Stimulated activated CD8-positive, alpha-beta memory T cell treated with anti-CD3 and anti-CD28 coated beads, Interleukin-12 subunit alpha, Interleukin-12 subunit beta, amount 100 ng/mL, for 1 hour (primary cell): ENCODE results near the gene DDX60.
"Not testable (repeated sequence)": the region's sequence is repeated elsewhere in the genome, so short reads cannot be mapped to it uniquely, and the experiment has no call there.

Source experiments
- DNase-seq: peaks from one replicate; pipeline ENCODE4 v3.0.0-alpha.2; 2020; ENCODE audit warnings: low read depth

Gene DDX60

DNA sequence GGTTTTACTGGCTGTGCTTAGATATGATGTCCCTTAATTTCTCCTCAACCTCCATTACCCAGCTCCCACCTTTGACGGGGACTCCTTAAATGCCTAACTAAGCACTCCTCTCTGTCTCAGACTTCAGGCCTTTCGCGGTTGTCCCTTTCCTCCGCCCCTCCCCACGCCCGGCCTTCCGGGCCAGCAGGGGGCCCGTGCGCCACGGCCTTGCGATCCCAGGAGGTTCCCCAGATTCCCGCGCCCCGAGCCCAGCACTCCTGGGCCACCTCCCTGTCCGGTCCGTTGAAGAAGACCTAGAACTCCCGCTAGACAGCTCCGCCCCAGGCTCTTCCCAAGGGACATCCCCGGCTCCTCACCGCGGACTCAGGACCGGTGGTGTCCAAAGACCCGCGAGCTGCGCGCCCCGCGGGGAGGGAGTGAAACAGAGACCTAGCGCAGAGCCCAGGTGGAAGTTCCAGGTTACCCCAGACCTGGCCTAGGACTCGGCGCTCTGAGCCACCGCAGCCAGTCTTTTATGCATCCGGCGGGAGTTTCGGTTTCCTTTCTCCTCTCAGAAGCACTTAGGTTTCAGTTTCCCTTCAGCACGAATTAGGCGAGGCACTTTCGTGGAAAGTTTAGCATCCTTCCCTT, at the start of gene DDX60:
Gene DDX60 (minus strand): TSS at position 487 of the 630 bp plus-strand sequence. CDS start 7,493 bp downstream, outside the sequence.
- peak; percentile 83 for DNase-seq

- DNase-seq = no peak
Observed at GRCh38 chr4:168367065-168367464, 48.5 kb upstream of the DDX60 start.

- no peak for DNase-seq
Observed at GRCh38 chr4:168362025-168362401, 43.5 kb upstream of the DDX60 start.

GRCh38 chr4:168361365-168362024, 42.9 kb upstream of the DDX60 start:
- DNase-seq = no peak

- DNase-seq = no peak
Observed at GRCh38 chr4:168360271-168360670, 41.7 kb upstream of the DDX60 start.

DNA sequence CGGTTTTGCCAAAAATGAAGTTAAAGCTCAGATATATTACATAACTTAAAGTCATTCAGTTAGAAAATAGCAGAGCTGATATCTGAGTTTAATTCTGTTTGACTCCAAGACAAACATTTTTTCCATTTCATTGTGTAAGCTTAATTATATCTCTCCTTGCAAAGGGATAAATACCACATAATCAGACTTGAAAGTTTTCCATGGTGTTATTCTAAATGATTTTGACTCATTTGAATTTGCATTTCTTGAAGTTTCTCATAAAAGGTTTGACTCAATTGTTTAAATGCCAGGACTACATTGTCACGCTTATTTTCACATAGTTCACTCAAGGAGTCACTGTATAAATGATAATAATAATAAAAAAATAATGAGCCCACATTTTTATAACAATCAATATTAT, 39.4 kb upstream of the DDX60 start:
- DNase-seq = no peak

DNA sequence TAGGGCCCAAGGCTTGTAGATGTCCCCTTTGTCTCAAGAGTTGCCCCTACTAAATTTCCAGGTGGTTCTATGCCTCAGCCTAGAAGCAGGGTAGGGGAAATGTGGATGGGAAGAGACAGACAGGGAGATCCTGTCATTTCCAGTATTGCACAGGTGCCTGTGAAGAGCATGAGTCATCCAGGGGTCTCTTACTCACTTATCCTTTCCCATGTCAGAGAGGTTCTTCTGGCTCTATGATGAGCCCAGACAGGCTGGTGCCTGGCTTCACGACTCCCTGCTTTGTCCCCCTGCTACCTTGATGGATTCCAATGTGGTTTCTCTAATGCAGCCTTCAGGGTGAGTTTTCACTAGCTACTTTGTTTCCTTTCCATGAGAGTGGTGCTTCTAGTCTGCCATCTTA, 35.2 kb upstream of the DDX60 start:
- no peak for DNase-seq

- no peak for DNase-seq
Observed at GRCh38 chr4:168337550-168337940, 19.0 kb upstream of the DDX60 start.

DNA sequence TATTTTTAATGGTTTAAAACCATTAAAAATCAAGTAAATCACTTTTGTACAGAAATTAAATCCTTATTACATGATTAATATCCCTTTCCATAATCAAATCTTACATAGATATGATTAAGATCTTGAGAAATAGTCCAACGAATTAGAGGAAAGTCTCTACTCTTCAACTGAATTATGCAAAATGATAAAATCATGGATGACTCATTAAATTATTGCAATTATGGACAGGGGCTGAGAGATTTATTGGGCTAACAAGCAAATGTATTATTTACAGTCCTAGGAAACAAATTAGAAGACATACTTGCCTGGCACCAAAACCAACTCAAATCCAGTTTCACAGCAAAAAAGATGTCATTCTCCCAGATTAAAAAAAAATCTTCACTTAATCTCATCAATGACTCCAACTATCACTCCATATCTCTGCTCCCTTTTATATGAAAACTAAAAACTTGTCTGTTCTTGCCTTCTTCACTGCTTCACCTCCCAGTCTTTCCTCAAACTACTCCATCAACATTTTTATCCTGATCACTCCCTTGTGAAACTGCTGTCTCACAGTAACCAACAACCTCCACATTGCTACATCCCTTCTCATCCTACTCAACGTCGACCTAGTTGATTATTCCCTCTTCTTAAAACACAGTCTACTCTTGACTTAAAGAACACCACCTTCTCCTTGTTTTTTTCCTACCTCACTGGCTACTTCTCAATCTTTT, 18.4 kb upstream of the DDX60 start:
- no peak for DNase-seq

DNA sequence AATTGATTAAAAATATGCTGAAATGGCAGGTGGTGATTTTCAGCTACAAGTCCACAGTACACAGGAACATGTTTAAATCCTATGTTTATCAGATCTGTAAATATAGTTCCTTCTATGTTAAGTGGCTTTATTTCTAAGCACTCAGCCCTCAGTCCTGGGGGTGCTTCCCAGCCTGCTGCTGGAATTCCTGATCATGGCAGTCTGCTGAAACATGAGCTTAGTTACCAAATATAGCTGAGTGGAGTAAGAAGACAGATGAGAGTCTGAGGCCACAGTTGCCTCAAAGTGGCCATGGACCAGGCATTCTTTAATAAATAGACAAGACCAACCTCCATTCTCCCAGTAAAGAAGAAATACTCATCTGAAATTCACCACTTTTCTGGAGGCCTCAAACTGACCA, 17.1 kb upstream of the DDX60 start:
- no peak for DNase-seq

DNA sequence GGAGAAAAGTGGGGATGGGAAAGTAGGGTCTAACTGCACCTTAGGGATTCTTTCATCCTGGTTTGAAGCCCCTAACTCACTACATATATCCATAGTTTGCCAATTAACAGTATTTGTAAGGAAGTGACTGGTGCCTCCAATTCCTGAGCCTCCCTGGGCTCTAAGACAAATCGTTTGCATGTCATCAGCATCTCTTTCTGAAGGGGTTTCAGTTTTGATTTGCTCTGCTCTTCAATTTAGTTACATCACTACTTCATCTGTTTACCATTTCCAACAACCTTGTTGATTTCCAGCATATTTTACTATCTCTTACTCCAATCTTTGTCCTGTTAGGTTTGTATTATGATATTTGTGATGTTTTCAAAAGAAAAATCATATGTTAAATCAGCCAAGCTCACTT, 15.5 kb upstream of the DDX60 start:
- no peak for DNase-seq

DNA sequence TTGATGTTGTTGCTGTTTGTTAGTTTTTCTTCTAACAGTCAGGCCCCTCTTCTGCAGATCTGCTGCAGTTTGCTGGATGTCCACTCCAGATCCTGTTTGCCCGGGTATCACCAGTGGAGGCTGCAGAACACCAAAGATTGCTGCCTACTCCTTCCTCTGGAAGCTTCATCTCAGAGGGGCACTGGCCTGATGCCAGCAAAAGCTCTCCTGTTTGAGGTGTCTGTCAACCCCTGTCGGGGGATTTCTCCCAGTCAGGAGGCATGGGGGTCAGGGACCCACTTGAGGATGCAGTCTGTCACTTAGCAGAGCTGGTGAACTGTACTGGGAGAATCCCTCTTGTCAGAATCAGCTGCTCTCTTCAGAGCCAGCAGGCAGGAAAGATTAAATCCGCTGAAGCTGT, 12.0 kb upstream of the DDX60 start:
- not testable (repeated sequence) for DNase-seq

- no peak for DNase-seq
Observed at GRCh38 chr4:168325591-168325990, 7.0 kb upstream of the DDX60 start.

GRCh38 chr4:168321006-168321405, 2.5 kb upstream of the DDX60 start:
- no peak for DNase-seq

- no peak for DNase-seq
Observed at GRCh38 chr4:168319486-168320019, 1.0 kb upstream of the DDX60 start.

DNA sequence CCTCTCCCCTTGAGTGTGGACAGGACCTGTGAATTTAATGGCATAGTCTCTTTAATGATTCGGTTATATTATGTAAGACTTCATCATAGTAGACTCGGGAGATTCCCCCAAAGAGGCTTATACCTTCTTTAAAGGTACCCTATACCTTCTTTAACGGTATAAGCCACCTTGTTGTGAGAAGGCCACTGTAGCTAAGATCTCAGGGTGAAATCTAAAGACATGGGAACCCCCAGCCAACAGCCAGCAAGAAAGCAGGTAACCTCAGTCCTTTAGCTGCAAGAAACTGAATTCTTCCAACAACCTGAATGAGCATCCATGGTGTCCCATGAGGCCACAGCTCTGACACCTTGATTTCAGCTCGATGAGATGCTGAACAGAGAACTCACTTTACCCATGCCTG, 931 bp downstream of the DDX60 start:
- no peak for DNase-seq

GRCh38 chr4:168309781-168310180, 8.8 kb downstream of the DDX60 start:
- no peak for DNase-seq

DNA sequence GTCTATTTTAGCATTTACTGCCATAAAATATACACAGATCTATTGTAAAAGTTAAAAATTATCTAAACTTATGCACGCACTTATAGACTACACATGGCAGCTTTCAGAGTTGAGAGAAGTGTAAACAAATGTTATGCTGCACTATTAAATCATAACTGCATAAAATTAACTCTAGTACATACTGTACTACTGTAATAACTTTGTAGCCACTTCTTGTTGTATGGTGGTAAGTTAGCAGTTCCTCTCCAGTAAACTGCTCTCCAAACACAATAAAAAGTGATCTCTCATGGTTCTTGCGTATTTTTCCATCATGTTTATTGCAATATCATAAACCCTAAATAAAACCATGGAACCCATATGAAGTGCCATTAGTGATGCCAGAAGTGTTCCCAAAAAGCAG, 9.6 kb downstream of the DDX60 start:
- DNase-seq = no peak

DNA sequence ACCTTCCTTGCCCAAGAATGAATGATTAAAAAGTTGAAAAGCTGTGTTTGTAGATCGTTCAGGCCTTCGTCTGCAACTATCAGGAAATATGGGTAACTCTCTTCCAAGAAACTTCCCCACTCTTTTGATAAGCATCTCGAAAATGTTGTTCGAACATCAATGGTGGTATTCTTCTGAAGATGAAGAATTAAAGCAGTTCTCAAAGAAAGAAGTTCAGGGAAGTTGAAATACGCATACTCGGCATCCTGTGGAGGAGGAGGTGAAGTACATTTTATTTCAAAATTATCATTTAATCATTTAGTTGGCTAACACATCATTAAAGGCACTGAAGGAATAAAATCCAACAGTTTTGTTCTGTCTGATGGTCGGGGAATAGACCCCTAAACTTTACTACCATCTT, 12.1 kb downstream of the DDX60 start:
- DNase-seq = no peak

DNA sequence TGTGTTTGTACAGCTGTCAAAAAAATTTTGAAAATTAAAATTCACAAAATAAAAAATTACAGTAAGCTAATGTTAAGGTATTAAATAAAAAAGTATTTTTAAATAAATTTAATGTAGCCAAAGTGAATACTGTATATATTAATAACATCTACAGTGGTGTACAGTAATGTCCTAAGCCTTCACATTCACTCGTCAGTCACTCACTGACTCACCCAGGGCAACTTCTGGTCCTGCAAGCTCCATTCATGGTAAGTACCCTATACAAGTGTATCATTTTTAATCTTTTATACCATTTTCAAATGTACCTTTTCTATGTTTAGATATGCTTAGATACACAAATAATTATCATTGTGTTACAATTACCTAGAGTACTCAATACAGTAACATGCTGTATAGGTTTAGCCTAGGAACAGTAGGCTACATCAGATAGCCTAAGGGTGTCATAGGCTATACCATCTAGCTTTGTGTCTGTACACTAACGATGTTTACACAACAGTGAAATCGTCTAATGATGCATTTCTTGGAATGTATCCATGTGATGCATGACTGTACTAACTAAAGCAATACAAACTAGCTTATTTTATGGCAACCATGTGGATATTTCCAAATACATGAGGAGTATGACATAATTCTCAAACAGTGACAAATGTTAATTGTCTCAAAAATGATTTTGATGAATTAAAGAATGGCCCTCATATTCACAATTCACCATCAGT, 13.7 kb downstream of the DDX60 start:
- DNase-seq = no peak

- not testable (repeated sequence) for DNase-seq
Observed at GRCh38 chr4:168303430-168303829, 15.1 kb downstream of the DDX60 start.

DNA sequence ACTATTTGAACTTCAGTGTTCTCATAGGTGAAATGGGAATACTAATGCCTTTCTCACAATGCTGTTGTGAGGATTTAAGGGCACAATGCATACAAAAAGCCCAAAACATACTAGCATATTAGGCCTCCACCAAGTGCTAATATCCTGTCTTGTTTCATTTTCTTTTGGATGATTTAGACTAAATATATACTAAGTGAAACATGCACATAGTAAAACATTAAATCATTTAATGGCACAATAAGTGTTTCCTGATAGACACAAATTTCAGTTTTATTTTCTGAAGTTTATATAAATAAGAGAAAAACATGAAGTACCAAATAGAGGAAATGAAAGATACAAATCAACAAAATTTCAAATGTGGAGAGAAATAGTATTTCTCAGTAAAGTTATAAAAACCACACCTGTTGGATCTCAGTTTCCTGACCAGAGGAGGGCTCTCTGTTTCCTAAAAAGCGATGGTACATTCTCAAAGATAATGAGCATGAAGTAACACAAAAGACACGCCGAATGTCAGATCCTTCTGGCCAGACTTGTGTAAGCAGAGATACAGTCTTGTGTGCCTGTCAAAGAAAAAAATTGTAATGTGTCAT, 25.1 kb downstream of the DDX60 start:
- no peak for DNase-seq
